Spleen (tissue), 7 donors: ENCODE measurements around the gene GRM3.

Experiments used
- CTCF ChIP-seq, 11 experiments: fragments of 200-600 bp in 7 of 11; fragments of 450-650 bp in 4 of 11; sonication (generic) in 4 of 11; IDR thresholded peaks in 8 of 11; conservative IDR thresholded peaks in 3 of 11; 1 replicate in 7 of 11; 2 replicates in 4 of 11; pipeline versions ENCODE4 v1.4.0 to v1.8.0; 2016 to 2021; ENCODE audit warnings: antibody characterized with exemption in 11 of 11, inconsistent platforms in 4 of 11, mild to moderate bottlenecking in 1 of 11
- POLR2A ChIP-seq, 3 donors: fragments of 450-650 bp; IDR thresholded peaks; one replicate each; pipeline ENCODE4 v1.5.1; 2017; ENCODE audit warnings: antibody characterized with exemption in 3 of 3, mild to moderate bottlenecking in 1 of 3
- POLR2AphosphoS5 ChIP-seq, 3 donors: sonication (generic); formaldehyde crosslinking; IDR thresholded peaks; one replicate each; pipeline ENCODE4 v1.5.1; 2017; ENCODE audit warnings: antibody characterized with exemption in 3 of 3
- donor health status: DM: no; HTN: no; CAD: no; lungs with moderate emphysema.
- donor health status: DM: no; HTN: no; CAD: no.
- donor health status: DM: no; HTN: no; CAD: no.

GRCh38 chr7:86792260-86792659 lies 148.6 kb downstream of the GRM3 start:
- no peak for TF ChIP-seq CTCF (IDR thresholded peaks at IDR 0.05 in 8 of 11, conservative IDR thresholded peaks at IDR 0.05 in 3 of 11)
- TF ChIP-seq POLR2AphosphoS5 (IDR thresholded peaks at IDR 0.05): no peak
- TF ChIP-seq POLR2A (IDR thresholded peaks at IDR 0.05): no peak
